GM19324 (cell line): ENCODE measurements around the gene OR9G4.

Experiments used
- ATAC-seq: cut with Tn5 transposase; IDR thresholded peaks from one replicate; pipeline ENCODE4 v1.9.1; 2021; ENCODE audit warnings: mild to moderate bottlenecking, moderate library complexity; ENCODE audit not compliant: unreplicated experiment, low FRiP score

Gene OR9G4

GRCh38 chr11:56748597-56748996 lies at the start of gene OR9G4:
OR9G4 (minus strand) TSS chr11:56748697; CDS start chr11:56743766, 4,931 bp downstream.
- no peak for ATAC-seq

GRCh38 chr11:56783448-56784041 lies 35.0 kb upstream of the OR9G4 start:
- ATAC-seq = no peak

DNA sequence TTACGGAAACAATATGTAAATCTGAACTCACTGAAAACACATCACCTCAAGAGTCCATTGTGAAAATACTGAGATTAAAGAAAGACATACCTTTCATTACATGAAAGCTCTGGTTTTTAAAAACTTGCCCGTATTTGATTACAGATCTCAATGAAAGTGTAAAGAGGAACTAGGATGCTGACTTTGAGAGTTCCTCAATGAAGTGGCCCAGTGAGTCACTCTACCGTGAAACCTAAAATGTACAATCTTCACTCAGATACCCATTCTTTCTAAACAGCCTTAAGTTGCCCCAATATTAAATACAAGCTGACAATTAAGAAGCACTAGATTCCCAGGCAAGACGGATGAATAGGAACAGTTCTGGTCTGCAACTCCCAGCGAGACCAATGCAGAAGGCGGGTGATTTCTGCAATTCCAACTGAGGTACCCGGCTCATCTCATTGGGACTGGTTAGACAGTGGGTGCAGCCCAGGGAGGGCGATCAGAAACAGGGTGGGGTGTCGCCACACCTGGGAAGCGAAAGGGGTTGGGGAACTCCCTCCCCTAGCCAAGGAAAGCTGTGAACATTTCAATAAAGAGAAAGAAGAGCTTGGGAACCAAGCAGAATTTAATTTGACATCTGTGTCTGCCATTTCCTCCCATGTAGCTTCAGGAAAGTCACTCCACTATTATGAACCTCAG lies 33.8 kb upstream of the OR9G4 start:
- no peak for ATAC-seq

GRCh38 chr11:56776809-56777208 lies 28.3 kb upstream of the OR9G4 start:
- ATAC-seq = no peak

- ATAC-seq = no peak
Measured at GRCh38 chr11:56764976-56765375, 16.5 kb upstream of the OR9G4 start.

- no peak for ATAC-seq
Measured at GRCh38 chr11:56751480-56751879, 3.0 kb upstream of the OR9G4 start.

DNA sequence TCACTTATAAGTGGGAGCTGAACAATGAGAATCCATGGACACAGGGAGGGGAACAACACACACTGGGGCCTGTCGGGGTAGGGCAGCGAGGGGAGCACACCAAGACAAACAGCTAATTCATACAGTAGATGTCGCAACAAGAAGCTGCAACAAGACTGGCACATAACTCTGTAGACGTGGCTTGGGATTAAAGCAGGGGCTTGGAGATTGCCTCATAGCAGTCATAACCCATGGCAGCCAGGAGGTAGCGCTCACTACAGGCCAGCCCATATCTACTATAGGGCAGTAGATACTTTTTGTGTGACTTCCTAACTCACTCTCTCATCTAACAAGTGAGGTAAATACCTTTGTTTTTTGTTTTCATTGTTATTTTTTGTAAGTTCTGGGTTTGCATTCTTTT lies 1.7 kb upstream of the OR9G4 start:
- ATAC-seq = no peak

DNA sequence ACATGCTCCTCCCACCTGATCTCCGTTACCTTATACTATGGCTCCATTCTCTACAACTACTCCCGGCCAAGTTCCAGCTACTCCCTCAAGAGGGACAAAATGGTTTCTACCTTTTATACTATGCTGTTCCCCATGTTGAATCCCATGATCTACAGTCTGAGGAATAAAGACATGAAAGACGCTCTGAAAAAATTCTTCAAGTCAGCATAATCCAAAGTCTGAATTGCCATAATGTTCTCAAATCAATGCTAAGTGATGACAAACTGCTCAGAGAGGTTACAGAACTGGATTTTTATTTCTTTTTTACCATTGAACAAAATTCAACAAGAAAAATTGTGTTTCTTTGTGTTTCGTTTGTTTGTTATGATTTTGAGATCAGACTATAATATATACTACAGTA lies 7.6 kb downstream of the OR9G4 start:
- ATAC-seq = no peak

GRCh38 chr11:56740107-56740506 lies 8.4 kb downstream of the OR9G4 start:
- ATAC-seq = no peak

DNA sequence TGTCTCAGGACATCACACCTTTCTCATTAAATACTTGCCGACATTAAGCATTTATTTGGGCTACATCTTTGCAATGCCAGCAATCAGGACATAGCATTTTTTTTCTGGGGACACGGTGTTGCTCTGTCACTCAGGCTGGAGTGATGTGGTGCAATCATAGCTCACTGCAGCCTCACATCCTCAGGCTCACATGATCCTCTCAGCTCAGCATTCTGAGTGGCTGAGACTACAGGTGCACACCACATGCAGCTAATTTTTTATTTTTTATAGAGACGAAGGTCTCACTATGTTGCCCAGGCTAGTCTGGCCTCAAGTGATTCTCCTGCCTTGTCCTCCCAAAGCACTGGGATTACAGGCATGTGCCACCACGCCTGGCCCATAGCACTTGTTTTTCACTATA lies 28.0 kb downstream of the OR9G4 start:
- ATAC-seq = no peak

- no peak for ATAC-seq
Measured at GRCh38 chr11:56716379-56716854, 32.1 kb downstream of the OR9G4 start.

DNA sequence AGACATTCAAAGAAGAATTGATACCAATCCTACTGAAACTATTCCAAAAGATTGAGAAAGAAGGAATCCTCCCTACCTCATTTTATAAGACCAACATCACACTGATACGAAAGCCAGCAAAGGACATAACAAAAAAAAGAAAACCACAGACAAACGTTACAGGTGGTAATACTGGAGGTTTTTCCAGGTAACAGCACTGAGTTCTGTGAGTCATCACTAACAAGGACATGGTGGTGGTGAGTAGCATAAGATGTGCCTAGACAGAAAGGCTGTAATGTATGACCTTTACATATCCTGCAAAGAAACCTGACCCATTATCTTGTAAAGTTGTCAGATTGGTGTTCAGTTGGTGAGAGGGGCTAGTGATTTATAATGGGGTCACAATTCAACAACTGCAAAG lies 34.3 kb downstream of the OR9G4 start:
- ATAC-seq = no peak

DNA sequence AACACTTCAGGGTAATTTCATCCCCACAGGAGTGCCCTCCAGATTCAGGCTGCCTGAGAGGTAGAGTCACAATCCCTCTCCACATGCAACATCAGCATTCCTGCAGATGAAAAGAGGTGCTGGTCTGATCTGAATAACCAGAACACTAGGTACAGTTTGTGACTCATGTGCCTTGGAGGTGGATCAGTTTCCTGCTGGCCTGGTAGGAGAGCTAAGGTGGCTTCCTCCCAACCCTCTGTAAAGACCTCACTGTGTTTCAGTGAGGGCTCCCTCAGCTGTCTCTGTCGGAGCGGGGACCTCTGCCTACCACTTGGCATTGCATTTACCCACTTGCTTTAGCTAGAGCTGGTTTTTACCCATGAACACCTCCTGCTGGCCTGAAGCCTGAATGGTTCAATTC lies 42.0 kb downstream of the OR9G4 start:
- no peak for ATAC-seq

- ATAC-seq = no peak
Measured at GRCh38 chr11:56705784-56706396, 42.6 kb downstream of the OR9G4 start.

DNA sequence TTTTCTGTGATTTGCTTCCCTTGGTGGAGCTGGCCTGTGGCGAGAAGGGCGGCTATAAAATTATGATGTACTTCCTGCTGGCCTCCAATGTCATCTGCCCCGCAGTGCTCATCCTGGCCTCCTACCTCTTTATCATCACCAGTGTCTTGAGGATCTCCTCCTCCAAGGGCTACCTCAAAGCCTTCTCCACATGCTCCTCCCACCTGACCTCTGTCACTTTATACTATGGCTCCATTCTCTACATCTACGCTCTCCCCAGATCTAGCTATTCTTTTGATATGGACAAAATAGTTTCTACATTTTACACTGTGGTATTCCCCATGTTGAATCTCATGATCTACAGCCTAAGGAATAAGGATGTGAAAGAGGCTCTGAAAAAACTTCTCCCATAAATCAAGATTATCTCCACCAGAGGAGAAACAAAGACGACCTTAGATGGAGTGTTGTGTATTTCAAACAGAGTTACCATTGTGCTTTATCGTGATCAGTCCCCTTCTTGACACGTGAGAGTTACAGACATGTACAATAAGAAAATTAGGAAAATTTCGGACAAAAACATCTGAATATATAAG lies 47.5 kb downstream of the OR9G4 start:
- no peak for ATAC-seq

GRCh38 chr11:56700242-56700913 lies 48.1 kb downstream of the OR9G4 start:
- ATAC-seq = no peak

DNA sequence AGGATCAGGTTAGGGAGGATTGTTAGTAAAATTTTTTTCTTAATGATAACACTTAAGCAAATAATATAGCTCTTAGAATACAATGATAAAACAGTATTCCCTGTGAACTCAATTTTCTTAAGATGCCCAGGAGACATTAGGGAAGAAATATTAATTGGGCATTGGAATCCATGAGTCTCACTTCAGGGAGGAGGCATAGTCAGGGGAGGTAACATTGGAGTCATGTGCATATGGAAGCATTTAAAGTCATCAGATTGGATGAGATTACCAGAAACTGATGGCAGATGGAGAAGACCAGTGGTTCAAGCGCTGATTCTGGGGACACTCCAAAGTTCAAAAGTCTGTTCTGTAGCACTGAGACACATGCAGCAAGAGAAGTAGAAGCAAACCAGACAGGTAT lies 49.7 kb downstream of the OR9G4 start, which contains the start of gene OR9G1:
OR9G1 (plus strand) TSS at position 301 of the 400 bp plus-strand sequence. CDS start 1,293 bp downstream, outside the sequence.
- no peak for ATAC-seq

DNA sequence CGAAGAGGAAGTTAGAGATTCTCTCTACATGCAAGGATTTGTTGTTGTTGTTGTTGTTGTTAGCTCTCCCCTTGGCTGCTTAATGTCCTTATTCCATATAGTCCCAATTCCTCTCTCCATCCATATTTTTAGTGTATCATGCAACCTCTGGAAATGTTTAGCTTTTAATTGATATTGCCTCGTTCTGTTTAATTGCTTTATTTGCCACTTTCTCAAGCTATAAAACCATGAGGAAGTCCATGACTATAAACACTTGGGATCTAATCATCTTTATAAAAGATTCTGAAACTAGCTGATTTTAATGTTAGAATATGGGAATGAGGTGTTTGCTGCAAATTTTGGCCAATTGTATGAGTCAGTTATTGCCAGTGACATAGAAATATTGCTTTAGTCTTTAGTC lies 55.1 kb downstream of the OR9G4 start:
- no peak for ATAC-seq
